Measurements from ENCODE around the gene EXOSC3. TPM values are rescaled to one million over a fixed set of nuclear protein-coding genes. Genes with fewer than 3 reads are reported as not detected.
"Not testable (repeated sequence)": the region's sequence is repeated elsewhere in the genome, so short reads cannot be mapped to it uniquely, and the experiment has no call there.

EXOSC3 gene
- total RNA-seq, 1 experiment from 2014 or later, result 20.1 TPM

GRCh38 chr9:37775216-37775919 is 9.5 kb downstream of the EXOSC3 start:
- CTCF ChIA-PET, result no interaction called here
- Mint-ChIP-seq H3K9me3 (ENCODE audit: low read depth, unreplicated experiment) (no peaks in the 10 kb centered on the region), H3K4me1 (ENCODE audit: low read depth, unreplicated experiment) (no peaks in the 10 kb centered on the region), H3K4me3 (ENCODE audit: low read depth, unreplicated experiment) (no peak overlapping the region), H3K36me3 (ENCODE audit: insufficient read depth, unreplicated experiment) (peaks cover 5% of the 10 kb centered on the region), H3K27ac (ENCODE audit: unreplicated experiment) (no peak overlapping the region), H3K27me3 (ENCODE audit: unreplicated experiment) (no peaks in the 10 kb centered on the region)
- no TSS peak for BruUV-seq (replicated peaks)
- no peak for DNase-seq
- TF ChIP-seq, protein P1, sequence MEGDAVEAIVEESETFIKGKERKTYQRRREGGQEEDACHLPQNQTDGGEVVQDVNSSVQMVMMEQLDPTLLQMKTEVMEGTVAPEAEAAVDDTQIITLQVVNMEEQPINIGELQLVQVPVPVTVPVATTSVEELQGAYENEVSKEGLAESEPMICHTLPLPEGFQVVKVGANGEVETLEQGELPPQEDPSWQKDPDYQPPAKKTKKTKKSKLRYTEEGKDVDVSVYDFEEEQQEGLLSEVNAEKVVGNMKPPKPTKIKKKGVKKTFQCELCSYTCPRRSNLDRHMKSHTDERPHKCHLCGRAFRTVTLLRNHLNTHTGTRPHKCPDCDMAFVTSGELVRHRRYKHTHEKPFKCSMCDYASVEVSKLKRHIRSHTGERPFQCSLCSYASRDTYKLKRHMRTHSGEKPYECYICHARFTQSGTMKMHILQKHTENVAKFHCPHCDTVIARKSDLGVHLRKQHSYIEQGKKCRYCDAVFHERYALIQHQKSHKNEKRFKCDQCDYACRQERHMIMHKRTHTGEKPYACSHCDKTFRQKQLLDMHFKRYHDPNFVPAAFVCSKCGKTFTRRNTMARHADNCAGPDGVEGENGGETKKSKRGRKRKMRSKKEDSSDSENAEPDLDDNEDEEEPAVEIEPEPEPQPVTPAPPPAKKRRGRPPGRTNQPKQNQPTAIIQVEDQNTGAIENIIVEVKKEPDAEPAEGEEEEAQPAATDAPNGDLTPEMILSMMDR (IDR thresholded peaks at IDR 0.05; ENCODE audit: unreplicated experiment), result no peak
- intact Hi-C loops (cut with micrococcal nuclease; ENCODE audit: unreplicated experiment), result no loop called here

GRCh38 chr9:37769995-37770394 is 14.9 kb downstream of the EXOSC3 start:
- Mint-ChIP-seq H3K9me3 (ENCODE audit: low read depth, unreplicated experiment) (no peaks in the 10 kb centered on the region), H3K36me3 (ENCODE audit: insufficient read depth, unreplicated experiment) (peaks cover 5% of the 10 kb centered on the region), H3K27ac (ENCODE audit: unreplicated experiment) (no peak overlapping the region), H3K4me3 (ENCODE audit: low read depth, unreplicated experiment) (no peak overlapping the region), H3K4me1 (ENCODE audit: low read depth, unreplicated experiment) (no peaks in the 10 kb centered on the region), H3K27me3 (ENCODE audit: unreplicated experiment) (no peaks in the 10 kb centered on the region)
- intact Hi-C loops (cut with micrococcal nuclease; ENCODE audit: unreplicated experiment), result no loop called here
- TF ChIP-seq, protein P1 (IDR thresholded peaks at IDR 0.05; ENCODE audit: unreplicated experiment), result no peak
- no peak for DNase-seq
- BruUV-seq (replicated peaks), result no TSS peak
- CTCF ChIA-PET, result no interaction called here

DNA sequence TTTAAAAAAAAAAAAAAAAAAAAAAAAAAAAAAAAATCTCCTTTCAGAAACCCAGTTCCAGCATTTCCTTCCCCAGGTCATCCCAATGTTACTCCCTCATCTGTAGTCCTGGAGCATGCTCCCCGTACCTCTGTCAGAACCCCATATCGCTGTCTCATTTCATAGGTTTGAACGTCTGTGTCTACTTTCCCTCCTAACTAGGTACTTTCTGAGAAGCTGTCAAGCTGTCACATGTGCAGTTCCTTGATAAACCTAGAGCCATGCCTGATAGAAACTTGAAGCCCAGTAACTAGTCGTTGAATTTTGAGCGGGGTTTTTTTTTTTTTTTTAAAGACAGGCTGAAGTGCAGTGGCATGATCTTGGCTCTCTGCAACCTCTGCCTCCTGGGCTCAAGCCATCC is 15.6 kb downstream of the EXOSC3 start:
- intact Hi-C loops (cut with micrococcal nuclease; ENCODE audit: unreplicated experiment), result no loop called here
- CTCF ChIA-PET, result no interaction called here
- no TSS peak for BruUV-seq (replicated peaks)
- H3K4me3 Mint-ChIP-seq (ENCODE audit: low read depth, unreplicated experiment), result no peak overlapping the region
- no peaks in the 10 kb centered on the region for H3K4me1 Mint-ChIP-seq (ENCODE audit: low read depth, unreplicated experiment)
- TF ChIP-seq, protein P1 (IDR thresholded peaks at IDR 0.05; ENCODE audit: unreplicated experiment), result no peak
- no peak overlapping the region for H3K27ac Mint-ChIP-seq (ENCODE audit: unreplicated experiment)
- H3K36me3 Mint-ChIP-seq (ENCODE audit: insufficient read depth, unreplicated experiment), result peaks cover 5% of the 10 kb centered on the region
- no peak for DNase-seq
- no peaks in the 10 kb centered on the region for H3K9me3 Mint-ChIP-seq (ENCODE audit: low read depth, unreplicated experiment)
- H3K27me3 Mint-ChIP-seq (ENCODE audit: unreplicated experiment), result no peaks in the 10 kb centered on the region

DNA sequence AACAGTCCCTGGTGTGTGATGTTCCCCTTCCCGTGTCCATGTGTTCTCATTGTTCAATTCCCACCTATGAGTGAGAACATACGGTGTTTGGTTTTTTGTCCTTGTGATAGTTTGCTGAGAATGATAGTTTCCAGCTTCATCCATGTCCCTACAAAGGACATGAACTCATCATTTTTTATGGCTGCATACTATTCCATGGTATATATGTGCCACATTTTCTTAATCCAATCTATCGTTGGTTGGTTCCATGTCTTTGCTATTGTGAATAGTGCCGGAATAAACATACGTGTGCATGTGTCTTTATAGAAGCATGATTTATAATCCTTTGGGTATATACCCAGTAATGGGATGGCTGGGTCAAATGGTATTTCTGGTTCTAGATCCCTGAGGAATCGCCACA is 19.6 kb downstream of the EXOSC3 start:
- H3K4me3 Mint-ChIP-seq (ENCODE audit: low read depth, unreplicated experiment); H3K9me3 Mint-ChIP-seq (ENCODE audit: low read depth, unreplicated experiment); intact Hi-C loops (cut with micrococcal nuclease; ENCODE audit: unreplicated experiment): not testable (repeated sequence)

GRCh38 chr9:37761511-37761910 is 23.4 kb downstream of the EXOSC3 start:
- no peak for DNase-seq
- BruUV-seq (replicated peaks), result no TSS peak
- Mint-ChIP-seq H3K4me1 (ENCODE audit: low read depth, unreplicated experiment) (no peaks in the 10 kb centered on the region), H3K4me3 (ENCODE audit: low read depth, unreplicated experiment) (no peak overlapping the region), H3K36me3 (ENCODE audit: insufficient read depth, unreplicated experiment) (no peaks in the 10 kb centered on the region), H3K9me3 (ENCODE audit: low read depth, unreplicated experiment) (no peaks in the 10 kb centered on the region), H3K27me3 (ENCODE audit: unreplicated experiment) (no peaks in the 10 kb centered on the region), H3K27ac (ENCODE audit: unreplicated experiment) (no peak overlapping the region)
- intact Hi-C loops (cut with micrococcal nuclease; ENCODE audit: unreplicated experiment), result no loop called here
- TF ChIP-seq, protein P1 (IDR thresholded peaks at IDR 0.05; ENCODE audit: unreplicated experiment), result no peak
- CTCF ChIA-PET, result no interaction called here

More for the DNA sequence above, 19.6 kb downstream of the EXOSC3 start:
- H3K27me3 Mint-ChIP-seq (ENCODE audit: unreplicated experiment); BruUV-seq (replicated peaks); H3K36me3 Mint-ChIP-seq (ENCODE audit: insufficient read depth, unreplicated experiment); H3K27ac Mint-ChIP-seq (ENCODE audit: unreplicated experiment); H3K4me1 Mint-ChIP-seq (ENCODE audit: low read depth, unreplicated experiment); CTCF ChIA-PET; DNase-seq: not testable (repeated sequence)

Data from Calu3 (cell line).